GDM1 (cell line): ENCODE measurements around the gene NDUFA13.

Experiments
- DNase-seq: peaks from one replicate; lab custom pipeline; 2025; lab: John Stamatoyannopoulos, UW

The NDUFA13 gene

GRCh38 chr19:19533841-19534240 is 17.8 kb downstream of the NDUFA13 start:
- no peak for DNase-seq

GRCh38 chr19:19534556-19535265 is 18.7 kb downstream of the NDUFA13 start:
- no peak for DNase-seq

- DNase-seq, result no peak
Observed at GRCh38 chr19:19535311-19536191, 19.5 kb downstream of the NDUFA13 start.

DNA sequence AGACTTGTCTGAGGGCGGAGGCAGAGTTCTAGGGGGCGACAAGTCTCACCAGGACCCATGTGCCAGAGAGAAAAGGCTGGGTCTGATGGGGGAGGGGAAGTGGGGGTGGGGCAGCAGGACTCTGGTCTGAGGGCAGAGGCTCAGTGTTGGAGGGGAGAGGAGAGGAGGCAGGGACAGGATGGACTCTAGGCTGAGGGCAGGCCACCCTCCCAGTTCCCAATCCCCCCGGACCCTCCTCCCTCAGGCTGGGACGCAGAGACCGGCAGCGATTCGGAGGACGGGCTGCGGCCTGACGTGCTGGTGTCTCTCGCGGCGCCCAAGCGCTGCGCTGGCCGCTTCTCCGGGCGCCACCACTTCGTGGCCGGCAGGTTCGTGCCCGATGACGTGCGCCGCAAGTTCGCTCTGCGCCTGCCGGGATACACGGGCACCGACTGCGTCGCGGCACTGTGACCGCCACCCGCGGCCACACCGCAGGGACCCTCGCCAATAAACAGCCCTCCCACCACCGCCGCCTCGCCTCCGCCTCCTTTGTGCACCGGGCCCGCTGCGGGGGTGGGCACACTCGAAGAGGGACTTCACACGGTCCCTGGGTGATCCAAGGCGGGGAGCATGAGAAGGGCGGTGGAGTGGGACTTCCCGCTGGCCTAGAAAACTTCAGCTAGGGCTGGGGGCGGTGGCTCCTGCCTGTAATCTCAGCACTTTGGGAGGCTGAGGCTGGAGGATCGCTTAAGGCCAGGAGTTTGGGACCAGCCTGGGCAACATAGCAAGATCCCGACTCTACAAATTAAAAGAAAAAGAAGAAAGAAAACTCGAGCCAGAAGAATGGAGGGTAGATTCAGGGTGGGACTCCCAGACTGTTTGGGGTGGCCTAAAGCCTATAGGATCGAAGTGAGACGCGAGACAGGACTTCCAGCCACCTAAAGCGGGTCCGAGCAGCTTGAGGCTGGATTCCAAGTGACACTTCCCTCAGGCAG is 21.3 kb downstream of the NDUFA13 start:
- DNase-seq, result no peak

- no peak for DNase-seq
Observed at GRCh38 chr19:19538061-19538784, 22.2 kb downstream of the NDUFA13 start, which contains the start of gene CILP2. Gene CILP2, plus strand, starts transcription at chr19:19538265. Its CDS starts 85 bp downstream, at chr19:19538350.

- DNase-seq, result no peak
Observed at GRCh38 chr19:19538785-19539166, 22.8 kb downstream of the NDUFA13 start.

GRCh38 chr19:19539698-19540063 is 23.7 kb downstream of the NDUFA13 start:
- no peak for DNase-seq

DNA sequence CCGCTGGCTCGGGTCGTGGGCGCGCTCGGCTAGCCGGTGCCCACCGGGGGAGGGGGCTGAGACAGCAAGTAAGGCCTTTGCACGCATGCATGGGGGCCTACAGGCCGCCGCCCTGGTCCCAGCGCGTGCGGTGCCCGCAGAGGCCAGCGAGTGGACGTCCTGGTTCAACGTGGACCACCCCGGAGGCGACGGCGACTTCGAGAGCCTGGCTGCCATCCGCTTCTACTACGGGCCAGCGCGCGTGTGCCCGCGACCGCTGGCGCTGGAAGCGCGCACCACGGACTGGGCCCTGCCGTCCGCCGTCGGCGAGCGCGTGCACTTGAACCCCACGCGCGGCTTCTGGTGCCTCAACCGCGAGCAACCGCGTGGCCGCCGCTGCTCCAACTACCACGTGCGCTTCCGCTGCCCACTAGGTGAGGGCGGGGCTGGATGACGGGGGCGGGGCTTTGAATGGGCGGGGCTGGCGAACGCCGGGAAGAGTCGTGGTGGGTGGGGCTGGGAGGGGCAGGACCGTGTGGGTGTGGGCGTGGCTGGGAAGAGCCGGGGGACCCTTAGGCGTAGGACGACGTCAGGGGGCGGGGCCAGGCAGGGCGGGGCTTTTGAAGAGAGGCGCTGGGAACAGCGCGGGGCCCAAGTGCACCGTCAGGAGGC is 24.2 kb downstream of the NDUFA13 start:
- DNase-seq, result no peak

DNA sequence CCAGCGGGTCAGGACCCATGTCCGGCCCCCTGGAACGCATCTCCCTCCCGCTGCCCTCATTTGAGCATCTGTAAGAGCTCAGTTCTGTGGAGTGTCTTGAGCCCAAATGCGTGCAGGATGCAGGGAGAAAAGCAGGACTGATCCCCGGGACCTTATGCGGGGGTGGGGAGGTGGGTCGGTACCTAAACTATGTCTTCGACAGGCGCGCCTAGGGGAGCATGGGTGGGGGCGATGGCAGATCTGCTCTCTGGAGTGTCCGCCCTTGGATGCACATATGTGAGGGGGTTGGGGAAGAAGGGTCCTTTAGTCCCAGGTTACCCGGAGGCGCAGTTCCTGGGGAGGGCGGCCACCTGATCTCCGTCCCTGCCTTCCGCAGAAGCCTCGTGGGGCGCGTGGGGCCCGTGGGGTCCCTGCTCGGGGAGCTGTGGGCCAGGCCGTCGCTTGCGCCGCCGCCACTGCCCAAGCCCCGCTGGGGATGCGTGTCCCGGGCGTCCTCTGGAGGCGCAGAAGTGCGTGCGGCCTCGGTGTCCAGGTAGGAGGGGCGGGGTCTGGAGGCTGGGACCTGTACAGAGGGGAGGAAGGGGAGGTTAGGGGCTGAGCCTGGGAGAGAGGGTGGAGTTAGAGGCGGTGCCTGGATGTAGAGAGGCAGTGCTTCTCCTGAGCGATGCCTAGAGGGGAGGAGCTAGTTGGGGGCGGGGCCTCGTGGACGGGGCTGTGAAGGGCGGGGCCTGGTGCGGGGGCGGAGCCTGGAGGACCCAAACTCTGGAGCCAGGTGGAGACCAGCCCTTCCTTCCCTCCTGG is 24.9 kb downstream of the NDUFA13 start:
- DNase-seq, result no peak

DNA sequence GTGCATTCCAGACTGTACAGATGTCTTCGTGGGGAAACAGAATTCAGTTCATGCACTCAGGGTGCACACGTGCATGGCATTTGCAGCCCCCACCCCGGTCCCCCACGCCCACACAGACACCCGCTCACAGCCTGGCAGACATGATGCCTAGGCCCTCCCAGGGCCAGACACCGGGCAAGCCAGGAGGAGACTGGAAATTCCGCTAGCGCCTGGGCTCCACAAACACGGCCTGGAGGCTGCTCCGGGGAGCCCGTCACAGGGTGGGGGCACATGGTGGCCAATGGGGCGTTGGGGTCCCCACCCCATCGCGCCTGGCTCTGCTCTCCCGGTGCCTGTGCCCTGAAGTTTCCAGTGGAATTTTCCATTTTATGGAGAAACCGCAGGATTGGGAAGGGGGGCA is 25.6 kb downstream of the NDUFA13 start:
- DNase-seq, result no peak

- no peak for DNase-seq
Observed at GRCh38 chr19:19542507-19542906, 26.5 kb downstream of the NDUFA13 start.

DNA sequence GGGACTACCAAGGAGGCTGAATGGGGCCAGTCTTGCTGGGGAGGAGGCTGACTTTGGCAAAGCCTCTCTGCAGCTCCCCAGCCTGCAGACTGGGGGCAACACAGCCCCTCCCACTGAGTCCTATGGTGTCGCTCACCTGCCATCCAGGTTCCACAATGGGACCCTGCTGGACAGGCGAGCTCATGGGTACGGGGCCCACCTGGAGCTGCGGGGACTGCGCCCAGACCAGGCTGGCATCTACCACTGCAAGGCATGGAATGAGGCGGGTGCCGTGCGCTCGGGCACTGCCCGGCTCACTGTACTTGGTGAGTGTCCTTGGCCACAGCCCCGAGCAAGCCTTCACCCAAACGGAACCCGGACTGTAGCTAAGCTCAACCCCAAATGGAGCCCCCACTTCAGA is 27.1 kb downstream of the NDUFA13 start:
- no peak for DNase-seq

DNA sequence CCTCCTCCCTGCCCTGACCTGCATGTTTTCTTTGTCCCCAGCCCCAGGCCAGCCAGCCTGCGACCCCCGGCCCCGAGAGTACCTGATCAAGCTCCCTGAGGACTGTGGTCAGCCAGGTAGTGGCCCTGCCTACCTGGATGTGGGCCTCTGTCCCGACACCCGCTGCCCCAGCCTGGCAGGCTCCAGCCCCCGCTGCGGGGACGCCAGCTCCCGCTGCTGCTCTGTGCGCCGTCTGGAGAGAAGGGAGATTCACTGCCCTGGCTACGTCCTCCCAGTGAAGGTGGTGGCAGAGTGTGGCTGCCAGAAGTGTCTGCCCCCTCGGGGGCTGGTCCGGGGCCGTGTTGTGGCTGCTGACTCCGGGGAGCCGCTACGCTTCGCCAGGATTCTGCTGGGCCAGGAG is 27.6 kb downstream of the NDUFA13 start:
- no peak for DNase-seq

DNA sequence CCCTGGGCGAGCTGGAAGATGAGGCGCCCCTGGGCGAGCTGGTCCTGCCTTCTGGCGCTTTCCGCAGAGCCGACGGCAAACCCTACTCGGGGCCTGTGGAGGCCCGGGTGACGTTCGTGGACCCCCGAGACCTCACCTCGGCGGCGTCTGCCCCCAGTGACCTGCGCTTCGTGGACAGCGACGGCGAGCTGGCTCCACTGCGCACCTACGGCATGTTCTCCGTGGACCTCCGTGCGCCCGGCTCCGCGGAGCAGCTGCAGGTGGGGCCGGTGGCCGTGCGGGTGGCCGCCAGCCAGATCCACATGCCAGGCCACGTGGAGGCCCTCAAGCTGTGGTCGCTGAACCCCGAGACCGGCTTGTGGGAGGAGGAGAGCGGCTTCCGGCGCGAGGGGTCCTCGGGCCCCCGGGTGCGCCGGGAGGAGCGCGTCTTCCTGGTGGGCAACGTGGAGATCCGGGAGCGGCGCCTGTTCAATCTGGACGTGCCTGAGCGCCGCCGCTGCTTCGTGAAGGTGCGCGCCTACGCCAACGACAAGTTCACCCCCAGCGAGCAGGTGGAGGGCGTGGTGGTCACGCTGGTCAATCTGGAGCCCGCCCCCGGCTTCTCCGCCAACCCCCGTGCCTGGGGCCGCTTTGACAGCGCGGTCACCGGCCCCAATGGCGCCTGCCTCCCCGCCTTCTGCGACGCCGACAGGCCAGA is 28.4 kb downstream of the NDUFA13 start:
- DNase-seq, result no peak

DNA sequence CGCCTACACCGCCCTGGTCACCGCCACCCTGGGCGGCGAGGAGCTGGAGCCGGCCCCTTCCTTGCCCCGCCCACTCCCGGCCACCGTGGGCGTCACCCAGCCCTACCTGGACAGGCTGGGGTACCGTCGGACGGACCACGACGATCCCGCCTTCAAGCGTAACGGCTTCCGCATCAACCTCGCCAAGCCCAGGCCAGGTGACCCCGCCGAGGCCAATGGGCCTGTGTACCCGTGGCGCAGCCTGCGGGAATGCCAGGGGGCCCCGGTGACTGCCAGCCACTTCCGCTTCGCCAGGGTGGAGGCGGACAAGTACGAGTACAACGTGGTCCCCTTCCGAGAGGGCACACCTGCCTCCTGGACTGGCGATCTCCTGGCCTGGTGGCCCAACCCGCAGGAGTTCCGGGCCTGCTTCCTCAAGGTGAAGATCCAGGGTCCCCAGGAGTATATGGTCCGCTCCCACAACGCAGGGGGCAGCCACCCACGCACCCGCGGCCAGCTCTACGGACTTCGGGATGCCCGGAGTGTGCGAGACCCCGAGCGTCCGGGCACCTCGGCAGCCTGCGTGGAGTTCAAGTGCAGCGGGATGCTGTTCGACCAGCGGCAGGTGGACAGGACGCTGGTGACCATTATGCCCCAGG is 29.0 kb downstream of the NDUFA13 start:
- no peak for DNase-seq

GRCh38 chr19:19545707-19546106 is 29.7 kb downstream of the NDUFA13 start:
- DNase-seq, result no peak

- no peak for DNase-seq
Observed at GRCh38 chr19:19546751-19547162, 30.7 kb downstream of the NDUFA13 start.

GRCh38 chr19:19547674-19548336 is 31.8 kb downstream of the NDUFA13 start:
- DNase-seq, result no peak
